Panc1 (cell line): ENCODE measurements around the gene MYO5B. TPM values are rescaled to one million over a fixed set of nuclear protein-coding genes. Genes with fewer than 3 reads are reported as not detected.

ENCODE experiments used
- ATAC-seq: fragments of 200-7000 bp; cut with Tn5 transposase; 2 replicates; pipeline ENCODE4 v1.9.1; 2020; ENCODE audit warnings: mild to moderate bottlenecking, moderate library complexity
- BruUV-seq: library from RNA; stranded (reverse); fragments of 400-500 nt; replicated peaks from 2 replicates; lab custom pipeline; 2021; lab: Mats Ljungman, UMichigan
- CTCF ChIA-PET: fragments of 300-600 bp; sonication (Branson Sonifier 250); formaldehyde crosslinking; loops from one replicate; lab custom pipeline; 2022; ENCODE audit warnings: antibody characterized with exemption; lab: Charles Lee
- POLR2A ChIA-PET: fragments of 300-600 bp; sonication (Branson Sonifier 250); formaldehyde crosslinking; loops from one replicate; lab custom pipeline; 2022; ENCODE audit warnings: antibody characterized with exemption; lab: Charles Lee
- DNase-seq: peaks from one replicate; pipeline ENCODE4 v3.0.0-alpha.2; 2010; ENCODE audit warnings: low read depth, low spot score
- H3K27ac ChIP-seq: 2 replicates; pipeline ENCODE4 v1.5.1; 2011; ENCODE audit warnings: mild to moderate bottlenecking, low read length, inconsistent platforms
- H3K27me3 ChIP-seq: fragments of 200-500 bp; sonication (Bioruptor generic); 2 replicates; pipeline ENCODE4 v1.6.0; 2014; ENCODE audit warnings: low read length, inconsistent platforms; ENCODE audit not compliant: control insufficient read depth, insufficient read depth
- H3K36me3 ChIP-seq: fragments of 200-500 bp; sonication (Bioruptor generic); 2 replicates; pipeline ENCODE4 v1.5.1; 2014; ENCODE audit warnings: inconsistent platforms, mild to moderate bottlenecking, low read length, moderate library complexity; ENCODE audit not compliant: control insufficient read depth, insufficient read depth
- H3K4me1 ChIP-seq: 2 replicates; pipeline ENCODE4 v1.5.1; 2011; ENCODE audit warnings: inconsistent platforms, mild to moderate bottlenecking, low read length, moderate library complexity; ENCODE audit not compliant: control insufficient read depth, insufficient read depth
- H3K4me3 ChIP-seq, 2 experiments: 2 replicates each; pipeline ENCODE4 v1.5.1; 2011 to 2012; ENCODE audit warnings: low read depth in 2 of 2, low read length in 2 of 2, mild to moderate bottlenecking in 2 of 2, inconsistent platforms in 1 of 2, moderate library complexity in 1 of 2
- H3K9me3 ChIP-seq: fragments of 200-500 bp; sonication (Bioruptor generic); 2 replicates; pipeline ENCODE4 v1.5.1; 2014; ENCODE audit warnings: low read depth, mild to moderate bottlenecking, inconsistent platforms, low read length, moderate library complexity; ENCODE audit not compliant: control insufficient read depth, insufficient read depth
- POLR2AphosphoS5 ChIP-seq: IDR thresholded peaks from 2 replicates; pipeline ENCODE4 v1.6.1; 2012; ENCODE audit warnings: mild to moderate bottlenecking, low read depth, low read length, moderate library complexity
- SIN3A ChIP-seq: IDR thresholded peaks from 2 replicates; pipeline ENCODE4 v1.6.1; 2012; ENCODE audit warnings: low read depth, mild to moderate bottlenecking, low read length, moderate library complexity, borderline replicate concordance; ENCODE audit not compliant: insufficient read depth
- TCF7L2 ChIP-seq: IDR thresholded peaks from 2 replicates; pipeline ENCODE4 v1.6.1; 2011; ENCODE audit warnings: mild to moderate bottlenecking, low read depth, low read length, inconsistent platforms
- in situ Hi-C: cut with HindIII; loops from 2 replicates; pipeline ENCODE4 v1.10.0; 2016; ENCODE audit warnings: low sequenced_read_pairs, low pct_unique_long_range_greater_than_20kb
- intact Hi-C: fragments of 100-400 bp; cut with micrococcal nuclease; formaldehyde crosslinking; loops from one replicate; pipeline ENCODE4 v1.10.0; 2022; ENCODE audit not compliant: unreplicated experiment
- total RNA-seq: library from RNA; stranded (reverse); gene quantifications from one replicate; pipeline ENCODE4 v1.2.1, GENCODE V29; 2021; ENCODE audit not compliant: unreplicated experiment
- TF ChIP-seq, protein P1 (sequence below): fragments of 450-650 bp; IDR thresholded peaks from 2 replicates; pipeline ENCODE4 v1.5.1; 2017; ENCODE audit warnings: mild to moderate bottlenecking
- TF ChIP-seq, protein P2 (sequence below), 2 experiments: IDR thresholded peaks; 2 replicates each; pipeline ENCODE4 v1.6.1; 2011 to 2012; ENCODE audit warnings: low read depth in 2 of 2, control low read depth in 1 of 2, low read length in 1 of 2, mild to moderate bottlenecking in 1 of 2, moderate library complexity in 1 of 2; ENCODE audit not compliant: insufficient read depth in 1 of 2

Gene MYO5B
- total RNA-seq, 1 experiment from 2014 or later, result 0.31 TPM

DNA sequence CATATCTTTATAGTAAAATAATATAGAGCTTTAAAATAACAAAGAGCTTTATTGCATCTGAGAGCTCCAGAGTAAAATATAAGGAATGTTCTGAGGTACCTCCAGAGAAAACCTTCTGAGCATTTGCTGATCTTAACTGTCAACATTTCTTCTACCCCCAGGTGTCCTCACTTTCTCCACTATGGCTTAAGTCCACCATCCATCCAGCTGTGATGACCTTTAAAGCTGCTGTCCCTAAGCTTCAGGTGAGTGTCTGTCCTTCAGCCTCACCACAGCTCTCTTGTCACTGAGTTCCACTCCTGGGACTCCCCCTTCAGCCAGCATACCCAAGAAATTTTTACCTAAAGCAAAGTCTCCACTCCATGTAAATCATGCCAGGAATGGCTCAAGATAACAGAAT is 137.9 kb downstream of the MYO5B start:
- in situ Hi-C loops, result no loop called here
- CTCF ChIA-PET, result no interaction called here
- Histone ChIP-seq H3K36me3 (no peaks in the 10 kb centered on the region), H3K27me3 (no peaks in the 10 kb centered on the region; the same call in 1 of the 2 replicates), H3K27ac (no peak overlapping the region), H3K4me3 (no peak overlapping the region), H3K9me3 (no peaks in the 10 kb centered on the region), H3K4me1 (no peaks in the 10 kb centered on the region)
- no peak for DNase-seq
- BruUV-seq, result no TSS peak
- ATAC-seq, result no peak
- TF ChIP-seq TCF7L2, result no peak
- TF ChIP-seq POLR2AphosphoS5, result no peak
- TF ChIP-seq SIN3A, result no peak
- TF ChIP-seq, protein P1, sequence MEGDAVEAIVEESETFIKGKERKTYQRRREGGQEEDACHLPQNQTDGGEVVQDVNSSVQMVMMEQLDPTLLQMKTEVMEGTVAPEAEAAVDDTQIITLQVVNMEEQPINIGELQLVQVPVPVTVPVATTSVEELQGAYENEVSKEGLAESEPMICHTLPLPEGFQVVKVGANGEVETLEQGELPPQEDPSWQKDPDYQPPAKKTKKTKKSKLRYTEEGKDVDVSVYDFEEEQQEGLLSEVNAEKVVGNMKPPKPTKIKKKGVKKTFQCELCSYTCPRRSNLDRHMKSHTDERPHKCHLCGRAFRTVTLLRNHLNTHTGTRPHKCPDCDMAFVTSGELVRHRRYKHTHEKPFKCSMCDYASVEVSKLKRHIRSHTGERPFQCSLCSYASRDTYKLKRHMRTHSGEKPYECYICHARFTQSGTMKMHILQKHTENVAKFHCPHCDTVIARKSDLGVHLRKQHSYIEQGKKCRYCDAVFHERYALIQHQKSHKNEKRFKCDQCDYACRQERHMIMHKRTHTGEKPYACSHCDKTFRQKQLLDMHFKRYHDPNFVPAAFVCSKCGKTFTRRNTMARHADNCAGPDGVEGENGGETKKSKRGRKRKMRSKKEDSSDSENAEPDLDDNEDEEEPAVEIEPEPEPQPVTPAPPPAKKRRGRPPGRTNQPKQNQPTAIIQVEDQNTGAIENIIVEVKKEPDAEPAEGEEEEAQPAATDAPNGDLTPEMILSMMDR, result no peak
- TF ChIP-seq, protein P2, sequence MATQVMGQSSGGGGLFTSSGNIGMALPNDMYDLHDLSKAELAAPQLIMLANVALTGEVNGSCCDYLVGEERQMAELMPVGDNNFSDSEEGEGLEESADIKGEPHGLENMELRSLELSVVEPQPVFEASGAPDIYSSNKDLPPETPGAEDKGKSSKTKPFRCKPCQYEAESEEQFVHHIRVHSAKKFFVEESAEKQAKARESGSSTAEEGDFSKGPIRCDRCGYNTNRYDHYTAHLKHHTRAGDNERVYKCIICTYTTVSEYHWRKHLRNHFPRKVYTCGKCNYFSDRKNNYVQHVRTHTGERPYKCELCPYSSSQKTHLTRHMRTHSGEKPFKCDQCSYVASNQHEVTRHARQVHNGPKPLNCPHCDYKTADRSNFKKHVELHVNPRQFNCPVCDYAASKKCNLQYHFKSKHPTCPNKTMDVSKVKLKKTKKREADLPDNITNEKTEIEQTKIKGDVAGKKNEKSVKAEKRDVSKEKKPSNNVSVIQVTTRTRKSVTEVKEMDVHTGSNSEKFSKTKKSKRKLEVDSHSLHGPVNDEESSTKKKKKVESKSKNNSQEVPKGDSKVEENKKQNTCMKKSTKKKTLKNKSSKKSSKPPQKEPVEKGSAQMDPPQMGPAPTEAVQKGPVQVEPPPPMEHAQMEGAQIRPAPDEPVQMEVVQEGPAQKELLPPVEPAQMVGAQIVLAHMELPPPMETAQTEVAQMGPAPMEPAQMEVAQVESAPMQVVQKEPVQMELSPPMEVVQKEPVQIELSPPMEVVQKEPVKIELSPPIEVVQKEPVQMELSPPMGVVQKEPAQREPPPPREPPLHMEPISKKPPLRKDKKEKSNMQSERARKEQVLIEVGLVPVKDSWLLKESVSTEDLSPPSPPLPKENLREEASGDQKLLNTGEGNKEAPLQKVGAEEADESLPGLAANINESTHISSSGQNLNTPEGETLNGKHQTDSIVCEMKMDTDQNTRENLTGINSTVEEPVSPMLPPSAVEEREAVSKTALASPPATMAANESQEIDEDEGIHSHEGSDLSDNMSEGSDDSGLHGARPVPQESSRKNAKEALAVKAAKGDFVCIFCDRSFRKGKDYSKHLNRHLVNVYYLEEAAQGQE (IDR thresholded peaks at IDR 0.05; ENCODE audit: insufficient read depth in 1 of 2, low read depth in 2 of 2, low read length in 1 of 2), result no peak
- intact Hi-C loops, result no loop called here
- POLR2A ChIA-PET, result no interaction called here

DNA sequence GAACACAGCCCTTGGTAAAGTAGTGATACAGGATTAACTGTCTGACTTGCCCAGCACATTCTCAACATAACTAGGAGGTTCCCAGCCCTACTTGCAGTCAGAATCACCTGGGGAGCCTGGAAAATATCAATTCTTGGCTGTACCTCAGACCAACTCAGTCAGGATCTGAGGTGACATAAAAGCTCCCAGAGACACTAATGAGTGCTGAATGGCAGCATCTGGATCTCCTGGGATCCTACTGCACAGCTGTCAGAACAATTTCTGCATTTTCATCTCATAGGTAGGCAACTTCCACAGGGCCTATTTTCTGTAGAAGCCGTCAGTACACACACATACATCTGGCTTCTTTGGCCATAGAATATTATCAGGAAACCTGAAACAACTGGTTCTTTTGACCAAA is 138.8 kb downstream of the MYO5B start:
- intact Hi-C loops, result no loop called here
- H3K4me1 ChIP-seq, result no peaks in the 10 kb centered on the region
- TF ChIP-seq TCF7L2, result no peak
- no peak for TF ChIP-seq POLR2AphosphoS5
- TF ChIP-seq, protein P1, result no peak
- TF ChIP-seq, protein P2 (IDR thresholded peaks at IDR 0.05; ENCODE audit: insufficient read depth in 1 of 2, low read depth in 2 of 2, low read length in 1 of 2), result no peak
- no peak for ATAC-seq
- DNase-seq, result no peak
- ChIA-PET CTCF (interaction anchor here (0.6 kb wide), 1 partner anchor 189 kb away, joined by 3 read pairs; no protein-coding TSS in a partner anchor), POLR2A (no interaction called here)
- no peaks in the 10 kb centered on the region; the same call in 1 of the 2 replicates for H3K27me3 ChIP-seq
- in situ Hi-C loops, result no loop called here
- H3K9me3 ChIP-seq, result no peaks in the 10 kb centered on the region
- H3K4me3 ChIP-seq, result no peak overlapping the region
- no peaks in the 10 kb centered on the region for H3K36me3 ChIP-seq
- no peak overlapping the region for H3K27ac ChIP-seq
- no TSS peak for BruUV-seq
